GM21447 (cell line): ENCODE results near the gene ADGRL3.

Experiments
- ATAC-seq: cut with Tn5 transposase; IDR thresholded peaks from one replicate; pipeline ENCODE4 v1.9.1; 2021; ENCODE audit not compliant: unreplicated experiment

The ADGRL3 gene

GRCh38 chr4:61275241-61275640 is 75.1 kb downstream of the ADGRL3 start:
- no peak for ATAC-seq

GRCh38 chr4:61276029-61276428 is 75.9 kb downstream of the ADGRL3 start:
- no peak for ATAC-seq

GRCh38 chr4:61277785-61278760 is 77.9 kb downstream of the ADGRL3 start:
- no peak for ATAC-seq

- no peak for ATAC-seq
These were observed 92.2 kb downstream of the ADGRL3 start for GRCh38 chr4:61292322-61292721.

GRCh38 chr4:61293707-61294400 is 93.7 kb downstream of the ADGRL3 start:
- ATAC-seq, result no peak

GRCh38 chr4:61294936-61295335 is 94.8 kb downstream of the ADGRL3 start:
- ATAC-seq, result no peak

- ATAC-seq, result no peak
These were observed 96.0 kb downstream of the ADGRL3 start for GRCh38 chr4:61296144-61296543.

- ATAC-seq, result no peak
These were observed 98.1 kb downstream of the ADGRL3 start for GRCh38 chr4:61298178-61298740.

- ATAC-seq, result no peak
These were observed 99.2 kb downstream of the ADGRL3 start for GRCh38 chr4:61299316-61299715.

GRCh38 chr4:61300266-61300844 is 100.2 kb downstream of the ADGRL3 start:
- ATAC-seq, result no peak

- ATAC-seq, result no peak
These were observed 101.1 kb downstream of the ADGRL3 start for GRCh38 chr4:61301271-61301670.

- no peak for ATAC-seq
These were observed 107.9 kb downstream of the ADGRL3 start for GRCh38 chr4:61308033-61308432.

GRCh38 chr4:61309616-61310015 is 109.5 kb downstream of the ADGRL3 start:
- no peak for ATAC-seq

- ATAC-seq, result no peak
These were observed 112.4 kb downstream of the ADGRL3 start for GRCh38 chr4:61312526-61312925.

GRCh38 chr4:61318431-61318830 is 118.3 kb downstream of the ADGRL3 start:
- no peak for ATAC-seq

GRCh38 chr4:61319156-61319555 is 119.0 kb downstream of the ADGRL3 start:
- no peak for ATAC-seq

- ATAC-seq, result no peak
These were observed 120.0 kb downstream of the ADGRL3 start for GRCh38 chr4:61320154-61320553.

- ATAC-seq, result no peak
These were observed 120.5 kb downstream of the ADGRL3 start for GRCh38 chr4:61320631-61321030.

GRCh38 chr4:61332693-61333092 is 132.6 kb downstream of the ADGRL3 start:
- ATAC-seq, result no peak

GRCh38 chr4:61333490-61333889 is 133.4 kb downstream of the ADGRL3 start:
- ATAC-seq, result no peak

GRCh38 chr4:61335241-61335763 is 135.2 kb downstream of the ADGRL3 start:
- no peak for ATAC-seq
